ENCODE measurements around the gene RPEL1. TPM values are rescaled to one million over a fixed set of nuclear protein-coding genes. Genes with fewer than 3 reads are reported as not detected.

Gene RPEL1
- total and polyA plus RNA-seq, 2 experiments from 2014 or later, result not detected

- DNase-seq (ENCODE audit: low read depth in 1 of 2, low spot score in 1 of 2), result no peak
- Histone ChIP-seq H3K4me1 (ENCODE audit: low read depth) (no peaks in the 10 kb centered on the region), H3K36me3 (no peaks in the 10 kb centered on the region), H3K4me3 (no peak overlapping the region), H3K27me3 (peaks cover 7% of the 10 kb centered on the region), H3K27ac (no peak overlapping the region), H3K9me3 (ENCODE audit: low read depth) (no peaks in the 10 kb centered on the region)
- TF ChIP-seq, protein P1, sequence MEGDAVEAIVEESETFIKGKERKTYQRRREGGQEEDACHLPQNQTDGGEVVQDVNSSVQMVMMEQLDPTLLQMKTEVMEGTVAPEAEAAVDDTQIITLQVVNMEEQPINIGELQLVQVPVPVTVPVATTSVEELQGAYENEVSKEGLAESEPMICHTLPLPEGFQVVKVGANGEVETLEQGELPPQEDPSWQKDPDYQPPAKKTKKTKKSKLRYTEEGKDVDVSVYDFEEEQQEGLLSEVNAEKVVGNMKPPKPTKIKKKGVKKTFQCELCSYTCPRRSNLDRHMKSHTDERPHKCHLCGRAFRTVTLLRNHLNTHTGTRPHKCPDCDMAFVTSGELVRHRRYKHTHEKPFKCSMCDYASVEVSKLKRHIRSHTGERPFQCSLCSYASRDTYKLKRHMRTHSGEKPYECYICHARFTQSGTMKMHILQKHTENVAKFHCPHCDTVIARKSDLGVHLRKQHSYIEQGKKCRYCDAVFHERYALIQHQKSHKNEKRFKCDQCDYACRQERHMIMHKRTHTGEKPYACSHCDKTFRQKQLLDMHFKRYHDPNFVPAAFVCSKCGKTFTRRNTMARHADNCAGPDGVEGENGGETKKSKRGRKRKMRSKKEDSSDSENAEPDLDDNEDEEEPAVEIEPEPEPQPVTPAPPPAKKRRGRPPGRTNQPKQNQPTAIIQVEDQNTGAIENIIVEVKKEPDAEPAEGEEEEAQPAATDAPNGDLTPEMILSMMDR (IDR thresholded peaks at IDR 0.05; ENCODE audit: low read depth, low read length), result no peak
These were observed 45.9 kb downstream of the RPEL1 start for GRCh38 chr10:103291588-103291987.

GRCh38 chr10:103295374-103296015 is 49.8 kb downstream of the RPEL1 start:
- peaks cover 7% of the 10 kb centered on the region for H3K27me3 ChIP-seq
- TF ChIP-seq, protein P1 (IDR thresholded peaks at IDR 0.05; ENCODE audit: low read depth, low read length), result no peak
- H3K9me3 ChIP-seq (ENCODE audit: low read depth), result no peaks in the 10 kb centered on the region
- no peak overlapping the region for H3K27ac ChIP-seq
- peak in 1 of 2 donors; percentile 85 for DNase-seq (ENCODE audit: low read depth in 1 of 2, low spot score in 1 of 2)
- H3K4me1 ChIP-seq (ENCODE audit: low read depth), result no peaks in the 10 kb centered on the region
- no peaks in the 10 kb centered on the region for H3K36me3 ChIP-seq
- no peak overlapping the region for H3K4me3 ChIP-seq

Other genes starting within 250 kb of the RPEL1 start
- gene NT5C2, start 52.6 kb upstream of the RPEL1 start, total RNA-seq, result 36.9 and 51.1 TPM in 2 replicates
- 59.4 and 84.0 TPM in 2 replicates for gene NT5C2, start 52.6 kb upstream of the RPEL1 start, polyA plus RNA-seq
- 1.1 and 1.3 TPM in 2 replicates for gene INA, start 31.3 kb downstream of the RPEL1 start, total RNA-seq
- 0.42 and 1.8 TPM in 2 replicates for gene INA, start 31.3 kb downstream of the RPEL1 start, polyA plus RNA-seq
- gene PCGF6, start 105.3 kb downstream of the RPEL1 start, total RNA-seq, result 11.5 and 21.4 TPM in 2 replicates
- 14.7 and 20.6 TPM in 2 replicates for gene PCGF6, start 105.3 kb downstream of the RPEL1 start, polyA plus RNA-seq
- 4.7 and 7.1 TPM in 2 replicates for gene TAF5, start 122.1 kb downstream of the RPEL1 start, total RNA-seq
- gene TAF5, start 122.1 kb downstream of the RPEL1 start, polyA plus RNA-seq, result 4.6 TPM in 2 replicates
- 81.4 and 282 TPM in 2 replicates for gene ATP5MK, start 150.6 kb downstream of the RPEL1 start, total RNA-seq
- 663 and 909 TPM in 2 replicates for gene ATP5MK, start 150.6 kb downstream of the RPEL1 start, polyA plus RNA-seq
- gene PDCD11, start 150.7 kb downstream of the RPEL1 start, total RNA-seq, result 20.4 and 30.3 TPM in 2 replicates
- 17.9 and 20.1 TPM in 2 replicates for gene PDCD11, start 150.7 kb downstream of the RPEL1 start, polyA plus RNA-seq
- 0.95 and 3.7 TPM in 2 replicates for gene CALHM2, start 206.5 kb downstream of the RPEL1 start, total RNA-seq
- 1.1 TPM in 2 replicates for gene CALHM2, start 206.5 kb downstream of the RPEL1 start, polyA plus RNA-seq
- 0.11 TPM in 1 of 2 replicates, not detected in the other for gene CALHM1, start 213.0 kb downstream of the RPEL1 start, total RNA-seq
- gene CALHM1, start 213.0 kb downstream of the RPEL1 start, polyA plus RNA-seq, result not detected in 2 replicates
- not detected in 2 replicates for gene CALHM3, start 233.4 kb downstream of the RPEL1 start, total RNA-seq
- not detected in 2 replicates for gene CALHM3, start 233.4 kb downstream of the RPEL1 start, polyA plus RNA-seq
- gene NEURL1, start 247.8 kb downstream of the RPEL1 start, total RNA-seq, result 2.3 and 2.7 TPM in 2 replicates
- gene NEURL1, start 247.8 kb downstream of the RPEL1 start, polyA plus RNA-seq, result 1.4 and 3.5 TPM in 2 replicates